ENCODE results near the gene CADM2.

CADM2 gene

GRCh38 chr3:84974347-84974746, 15.6 kb downstream of the CADM2 start:
- Histone ChIP-seq H3K4me1 (ENCODE audit: insufficient read depth, low read length, severe bottlenecking) (no peaks in the 10 kb centered on the region), H3K4me2 (ENCODE audit: low read length) (no peak overlapping the region), H3K27me3 (ENCODE audit: insufficient read depth, low read length) (no peaks in the 10 kb centered on the region), H3K9ac (ENCODE audit: low read length) (no peak overlapping the region), H3K79me2 (ENCODE audit: insufficient read depth, low read length) (no peaks in the 10 kb centered on the region), H3K27ac (ENCODE audit: low read depth, low read length, poor library complexity, severe bottlenecking) (no peak overlapping the region), H3F3A (ENCODE audit: insufficient read depth, low read length) (no peaks in the 10 kb centered on the region), H3K9me3 (ENCODE audit: low read length) (no peaks in the 10 kb centered on the region), H3K36me3 (ENCODE audit: insufficient read depth, low read length) (no peaks in the 10 kb centered on the region), H4K20me1 (ENCODE audit: insufficient read depth, low read length) (no peaks in the 10 kb centered on the region), H3K9me2 (ENCODE audit: low read depth, low read length) (no peaks in the 10 kb centered on the region), H2AFZ (ENCODE audit: low read length) (no peak overlapping the region), H3K4me3 (ENCODE audit: low read depth, low read length, poor library complexity, severe bottlenecking) (no peak overlapping the region)
- TF ChIP-seq EZH2 (IDR thresholded peaks at IDR 0.05; ENCODE audit: borderline replicate concordance, low read length), result no peak
- TF ChIP-seq, protein P1, sequence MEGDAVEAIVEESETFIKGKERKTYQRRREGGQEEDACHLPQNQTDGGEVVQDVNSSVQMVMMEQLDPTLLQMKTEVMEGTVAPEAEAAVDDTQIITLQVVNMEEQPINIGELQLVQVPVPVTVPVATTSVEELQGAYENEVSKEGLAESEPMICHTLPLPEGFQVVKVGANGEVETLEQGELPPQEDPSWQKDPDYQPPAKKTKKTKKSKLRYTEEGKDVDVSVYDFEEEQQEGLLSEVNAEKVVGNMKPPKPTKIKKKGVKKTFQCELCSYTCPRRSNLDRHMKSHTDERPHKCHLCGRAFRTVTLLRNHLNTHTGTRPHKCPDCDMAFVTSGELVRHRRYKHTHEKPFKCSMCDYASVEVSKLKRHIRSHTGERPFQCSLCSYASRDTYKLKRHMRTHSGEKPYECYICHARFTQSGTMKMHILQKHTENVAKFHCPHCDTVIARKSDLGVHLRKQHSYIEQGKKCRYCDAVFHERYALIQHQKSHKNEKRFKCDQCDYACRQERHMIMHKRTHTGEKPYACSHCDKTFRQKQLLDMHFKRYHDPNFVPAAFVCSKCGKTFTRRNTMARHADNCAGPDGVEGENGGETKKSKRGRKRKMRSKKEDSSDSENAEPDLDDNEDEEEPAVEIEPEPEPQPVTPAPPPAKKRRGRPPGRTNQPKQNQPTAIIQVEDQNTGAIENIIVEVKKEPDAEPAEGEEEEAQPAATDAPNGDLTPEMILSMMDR (IDR thresholded peaks at IDR 0.05; ENCODE audit: low read length), result no peak

DNA sequence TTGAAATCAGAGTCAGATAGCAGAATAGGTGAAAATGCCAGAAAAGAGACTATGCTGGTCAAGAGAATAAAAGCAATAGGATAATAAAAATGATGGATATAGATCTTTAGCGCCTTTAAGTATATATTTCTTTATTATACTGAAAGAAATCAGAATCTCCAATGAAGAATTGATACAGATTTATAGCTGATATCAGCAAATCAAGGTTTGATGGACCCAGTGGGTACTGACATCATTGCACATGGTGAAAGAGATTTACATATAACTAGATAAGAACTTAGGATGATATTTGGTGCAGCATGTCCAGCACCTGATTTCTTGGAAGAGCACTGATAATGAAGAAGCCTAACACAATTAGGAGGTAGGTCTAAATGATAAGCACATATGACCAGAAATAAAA, 18.2 kb downstream of the CADM2 start:
- Histone ChIP-seq H3K4me1 (ENCODE audit: insufficient read depth, low read length, severe bottlenecking) (no peaks in the 10 kb centered on the region), H3K9me2 (ENCODE audit: low read depth, low read length) (no peaks in the 10 kb centered on the region), H3K27ac (ENCODE audit: low read depth, low read length, poor library complexity, severe bottlenecking) (no peak overlapping the region), H2AFZ (ENCODE audit: low read length) (no peak overlapping the region), H3K79me2 (ENCODE audit: insufficient read depth, low read length) (no peaks in the 10 kb centered on the region), H3K4me2 (ENCODE audit: low read length) (no peak overlapping the region), H3K36me3 (ENCODE audit: insufficient read depth, low read length) (no peaks in the 10 kb centered on the region), H3K4me3 (ENCODE audit: low read depth, low read length, poor library complexity, severe bottlenecking) (no peak overlapping the region), H4K20me1 (ENCODE audit: insufficient read depth, low read length) (no peaks in the 10 kb centered on the region), H3K9ac (ENCODE audit: low read length) (no peak overlapping the region), H3K9me3 (ENCODE audit: low read length) (no peaks in the 10 kb centered on the region), H3K27me3 (ENCODE audit: insufficient read depth, low read length) (no peaks in the 10 kb centered on the region), H3F3A (ENCODE audit: insufficient read depth, low read length) (no peaks in the 10 kb centered on the region)
- TF ChIP-seq EZH2 (IDR thresholded peaks at IDR 0.05; ENCODE audit: borderline replicate concordance, low read length), result no peak
- TF ChIP-seq, protein P1 (IDR thresholded peaks at IDR 0.05; ENCODE audit: low read length), result no peak

DNA sequence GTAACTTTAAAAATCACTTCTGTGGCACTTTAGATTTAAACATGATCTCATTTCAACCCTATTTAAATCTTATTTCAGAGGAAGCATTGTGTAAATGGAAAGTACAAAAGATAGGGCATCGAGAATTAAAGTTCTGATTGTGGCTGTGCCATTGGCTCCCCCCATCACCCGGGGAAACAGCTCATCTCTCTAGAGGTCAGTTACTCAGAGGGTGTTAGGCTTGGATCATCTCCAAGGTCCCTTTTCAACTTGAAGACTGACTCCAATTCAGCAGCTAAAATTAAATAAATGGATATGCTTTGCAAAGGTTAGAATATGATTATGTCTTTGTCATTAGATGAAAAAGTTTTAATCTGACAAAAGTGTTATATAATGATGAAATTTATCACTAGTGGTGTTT, 20.1 kb downstream of the CADM2 start:
- no peak overlapping the region for H2AFZ ChIP-seq (ENCODE audit: low read length)
- no peaks in the 10 kb centered on the region for H4K20me1 ChIP-seq (ENCODE audit: insufficient read depth, low read length)
- H3K79me2 ChIP-seq (ENCODE audit: insufficient read depth, low read length), result no peaks in the 10 kb centered on the region
- TF ChIP-seq EZH2 (IDR thresholded peaks at IDR 0.05; ENCODE audit: borderline replicate concordance, low read length), result no peak
- TF ChIP-seq, protein P1 (IDR thresholded peaks at IDR 0.05; ENCODE audit: low read length), result no peak
- no peaks in the 10 kb centered on the region for H3K27me3 ChIP-seq (ENCODE audit: insufficient read depth, low read length)
- H3K4me3 ChIP-seq (ENCODE audit: low read depth, low read length, poor library complexity, severe bottlenecking), result no peak overlapping the region
- no peak overlapping the region for H3K27ac ChIP-seq (ENCODE audit: low read depth, low read length, poor library complexity, severe bottlenecking)
- no peaks in the 10 kb centered on the region for H3K9me3 ChIP-seq (ENCODE audit: low read length)
- no peaks in the 10 kb centered on the region for H3K9me2 ChIP-seq (ENCODE audit: low read depth, low read length)
- no peak overlapping the region for H3K9ac ChIP-seq (ENCODE audit: low read length)
- no peaks in the 10 kb centered on the region for H3F3A ChIP-seq (ENCODE audit: insufficient read depth, low read length)
- H3K4me2 ChIP-seq (ENCODE audit: low read length), result no peak overlapping the region
- H3K36me3 ChIP-seq (ENCODE audit: insufficient read depth, low read length), result no peaks in the 10 kb centered on the region
- H3K4me1 ChIP-seq (ENCODE audit: insufficient read depth, low read length, severe bottlenecking), result no peaks in the 10 kb centered on the region
